ENCODE data around the gene NRL.

Gene NRL

GRCh38 chr14:24098229-24098926 is 16.4 kb downstream of the NRL start:
- no peak overlapping the region for H3K27ac ChIP-seq
- no peaks in the 10 kb centered on the region for H3K27me3 ChIP-seq (ENCODE audit: insufficient read depth, low read depth)
- TF ChIP-seq, protein P1, sequence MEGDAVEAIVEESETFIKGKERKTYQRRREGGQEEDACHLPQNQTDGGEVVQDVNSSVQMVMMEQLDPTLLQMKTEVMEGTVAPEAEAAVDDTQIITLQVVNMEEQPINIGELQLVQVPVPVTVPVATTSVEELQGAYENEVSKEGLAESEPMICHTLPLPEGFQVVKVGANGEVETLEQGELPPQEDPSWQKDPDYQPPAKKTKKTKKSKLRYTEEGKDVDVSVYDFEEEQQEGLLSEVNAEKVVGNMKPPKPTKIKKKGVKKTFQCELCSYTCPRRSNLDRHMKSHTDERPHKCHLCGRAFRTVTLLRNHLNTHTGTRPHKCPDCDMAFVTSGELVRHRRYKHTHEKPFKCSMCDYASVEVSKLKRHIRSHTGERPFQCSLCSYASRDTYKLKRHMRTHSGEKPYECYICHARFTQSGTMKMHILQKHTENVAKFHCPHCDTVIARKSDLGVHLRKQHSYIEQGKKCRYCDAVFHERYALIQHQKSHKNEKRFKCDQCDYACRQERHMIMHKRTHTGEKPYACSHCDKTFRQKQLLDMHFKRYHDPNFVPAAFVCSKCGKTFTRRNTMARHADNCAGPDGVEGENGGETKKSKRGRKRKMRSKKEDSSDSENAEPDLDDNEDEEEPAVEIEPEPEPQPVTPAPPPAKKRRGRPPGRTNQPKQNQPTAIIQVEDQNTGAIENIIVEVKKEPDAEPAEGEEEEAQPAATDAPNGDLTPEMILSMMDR (conservative IDR thresholded peaks at IDR 0.05; ENCODE audit: low read depth, low read length): no peak
- no peaks in the 10 kb centered on the region for H3K36me3 ChIP-seq (ENCODE audit: insufficient read depth)
- H3K9ac ChIP-seq: no peak overlapping the region
- H3K4me3 ChIP-seq (IDR thresholded peaks at IDR 0.05; ENCODE audit: insufficient read depth, low read depth, low read length): no peak overlapping the region
- H3K4me1 ChIP-seq (ENCODE audit: low read depth, poor library complexity, severe bottlenecking): peaks cover 9% of the 10 kb centered on the region
- H3K79me2 ChIP-seq (ENCODE audit: insufficient read depth, low read depth): peaks cover 8% of the 10 kb centered on the region; the same call in 1 of the 2 replicates
- no peaks in the 10 kb centered on the region for H4K20me1 ChIP-seq (ENCODE audit: insufficient read depth)
- H2AFZ ChIP-seq (ENCODE audit: low read depth): no peak overlapping the region
- no peak overlapping the region for H3K4me2 ChIP-seq

DNA sequence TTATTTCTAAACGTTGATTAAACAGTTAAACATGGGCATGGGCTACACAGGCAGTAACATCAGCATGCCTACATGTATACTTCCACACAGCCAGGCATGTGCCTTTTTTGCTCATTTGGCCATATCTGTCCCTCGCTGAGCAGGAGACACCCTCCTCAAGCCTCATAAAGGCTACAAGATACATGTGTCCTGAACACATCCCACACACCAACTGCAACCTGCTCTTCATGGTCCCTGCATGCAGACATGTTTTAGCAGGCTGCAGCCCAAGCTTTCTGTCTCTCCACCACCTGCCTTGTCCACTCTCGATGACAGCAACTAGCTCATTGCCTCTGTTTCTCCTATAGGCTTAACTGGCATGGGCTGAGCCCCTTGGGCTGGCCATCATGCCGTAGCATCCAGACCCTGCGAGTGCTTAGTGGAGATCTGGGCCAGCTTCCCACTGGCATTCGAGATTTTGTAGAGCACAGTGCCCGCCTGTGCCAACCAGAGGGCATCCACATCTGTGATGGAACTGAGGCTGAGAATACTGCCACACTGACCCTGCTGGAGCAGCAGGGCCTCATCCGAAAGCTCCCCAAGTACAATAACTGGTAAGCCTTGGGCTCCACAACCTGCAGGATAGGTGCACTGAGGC is 18.1 kb downstream of the NRL start:
- H3K9ac ChIP-seq: no peak overlapping the region
- no peak overlapping the region for H3K27ac ChIP-seq
- TF ChIP-seq, protein P1 (conservative IDR thresholded peaks at IDR 0.05; ENCODE audit: low read depth, low read length): no peak
- no peak overlapping the region for H2AFZ ChIP-seq (ENCODE audit: low read depth)
- H3K79me2 ChIP-seq (ENCODE audit: insufficient read depth, low read depth): peaks cover 8% of the 10 kb centered on the region; the same call in 1 of the 2 replicates
- H3K4me2 ChIP-seq: no peak overlapping the region
- no peaks in the 10 kb centered on the region for H3K36me3 ChIP-seq (ENCODE audit: insufficient read depth)
- H3K4me1 ChIP-seq (ENCODE audit: low read depth, poor library complexity, severe bottlenecking): peaks cover 9% of the 10 kb centered on the region
- H3K27me3 ChIP-seq (ENCODE audit: insufficient read depth, low read depth): no peaks in the 10 kb centered on the region
- no peaks in the 10 kb centered on the region for H4K20me1 ChIP-seq (ENCODE audit: insufficient read depth)
- H3K4me3 ChIP-seq (IDR thresholded peaks at IDR 0.05; ENCODE audit: insufficient read depth, low read depth, low read length): no peak overlapping the region

- Histone ChIP-seq H4K20me1 (ENCODE audit: insufficient read depth) (no peaks in the 10 kb centered on the region), H2AFZ (ENCODE audit: low read depth) (peak overlapping the region; percentile 71; the same call in 1 of the 2 replicates)
Measured at GRCh38 chr14:24095271-24096068, 19.3 kb downstream of the NRL start.

DNA sequence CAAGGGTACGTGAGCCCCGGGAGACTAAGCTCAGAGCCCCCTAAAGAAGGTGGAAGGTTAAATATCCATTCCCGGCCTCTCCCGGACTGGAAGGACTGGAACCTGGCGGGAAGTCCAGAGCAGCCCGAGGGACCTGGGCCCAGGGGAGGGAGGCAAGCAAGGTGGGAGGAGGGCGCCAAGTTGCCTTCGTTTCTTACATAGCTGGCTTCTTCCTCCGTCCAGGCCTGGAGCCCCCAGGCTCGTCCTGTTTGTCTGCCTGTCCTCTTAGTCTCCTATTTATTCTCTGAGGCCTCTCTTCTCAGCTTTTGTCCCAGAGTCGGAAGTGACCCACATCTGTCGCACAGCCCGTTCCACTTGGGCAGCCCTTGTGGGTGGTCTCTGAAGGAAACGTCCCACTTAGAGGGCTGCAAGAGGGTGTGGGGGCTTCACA is 19.9 kb downstream of the NRL start:
- H3K27me3 ChIP-seq (ENCODE audit: insufficient read depth, low read depth): no peaks in the 10 kb centered on the region
- peak overlapping the region; percentile 82 for H3K4me2 ChIP-seq
- TF ChIP-seq, protein P1 (conservative IDR thresholded peaks at IDR 0.05; ENCODE audit: low read depth, low read length): no peak
- H3K27ac ChIP-seq: peak overlapping the region; percentile 57
- peaks cover 8% of the 10 kb centered on the region; the same call in 1 of the 2 replicates for H3K79me2 ChIP-seq (ENCODE audit: insufficient read depth, low read depth)
- H2AFZ ChIP-seq (ENCODE audit: low read depth): peak overlapping the region; percentile 71
- H4K20me1 ChIP-seq (ENCODE audit: insufficient read depth): no peaks in the 10 kb centered on the region
- no peaks in the 10 kb centered on the region for H3K36me3 ChIP-seq (ENCODE audit: insufficient read depth)
- peak overlapping the region; percentile 78 for H3K9ac ChIP-seq
- peaks cover 15% of the 10 kb centered on the region for H3K4me1 ChIP-seq (ENCODE audit: low read depth, poor library complexity, severe bottlenecking)
- no peak overlapping the region for H3K4me3 ChIP-seq (IDR thresholded peaks at IDR 0.05; ENCODE audit: insufficient read depth, low read depth, low read length)

More at GRCh38 chr14:24095271-24096068, 19.3 kb downstream of the NRL start:
- Histone ChIP-seq H3K27me3 (ENCODE audit: insufficient read depth, low read depth) (no peaks in the 10 kb centered on the region), H3K4me1 (ENCODE audit: low read depth, poor library complexity, severe bottlenecking) (peaks cover 9% of the 10 kb centered on the region), H3K4me2 (peak overlapping the region; percentile 82), H3K36me3 (ENCODE audit: insufficient read depth) (no peaks in the 10 kb centered on the region), H3K9ac (peak overlapping the region; percentile 78; the same call in 1 of the 2 replicates), H3K4me3 (IDR thresholded peaks at IDR 0.05; ENCODE audit: insufficient read depth, low read depth, low read length) (no peak overlapping the region), H3K79me2 (ENCODE audit: insufficient read depth, low read depth) (peaks cover 8% of the 10 kb centered on the region; the same call in 1 of the 2 replicates), H3K27ac (peak overlapping the region; percentile 57; the same call in 1 of the 2 replicates)
- TF ChIP-seq, protein P1 (conservative IDR thresholded peaks at IDR 0.05; ENCODE audit: low read depth, low read length): no peak

Data from KMS-11 (cell line).